GM12873 (cell line): ENCODE data around the gene NRP2.

ENCODE experiments used
- CTCF ChIP-seq: IDR thresholded peaks from 2 replicates; pipeline ENCODE4 v1.5.1; 2012; ENCODE audit warnings: low read depth, mild to moderate bottlenecking, moderate library complexity, low read length, control low read depth; ENCODE audit not compliant: insufficient read depth; ENCODE audit errors: missing control alignments

The NRP2 gene

GRCh38 chr2:205688417-205689200 lies 6.3 kb downstream of the NRP2 start:
- TF ChIP-seq CTCF, result no peak

GRCh38 chr2:205689820-205690219 lies 7.5 kb downstream of the NRP2 start:
- TF ChIP-seq CTCF, result no peak

- TF ChIP-seq CTCF, result no peak
Measured at GRCh38 chr2:205692104-205692503, 9.8 kb downstream of the NRP2 start.

GRCh38 chr2:205694256-205694655 lies 12.0 kb downstream of the NRP2 start:
- TF ChIP-seq CTCF, result no peak

GRCh38 chr2:205695460-205695991 lies 13.2 kb downstream of the NRP2 start:
- no peak for TF ChIP-seq CTCF

- TF ChIP-seq CTCF, result peak; percentile 5
Measured at GRCh38 chr2:205696331-205696926, 14.1 kb downstream of the NRP2 start.

GRCh38 chr2:205696927-205697441 lies 14.7 kb downstream of the NRP2 start:
- no peak for TF ChIP-seq CTCF
